ENCODE results near the gene PARN. TPM values are rescaled to one million over a fixed set of nuclear protein-coding genes. Genes with fewer than 3 reads are reported as not detected.

PARN gene
- total and polyA plus RNA-seq, 9 of the 15 experiments (the other 6 are each of a cell fraction or from before 2014, with no cell fraction given), result 9.6 to 51.3 (median 40.4) TPM

GRCh38 chr16:14486520-14487303 lies 143.3 kb downstream of the PARN start (continued):
- no peak for TF ChIP-seq GTF2B (IDR thresholded peaks at IDR 0.05; ENCODE audit: extremely low read depth, insufficient read length)
- TF ChIP-seq E2F5 (CRISPR knock-in tag; IDR thresholded peaks at IDR 0.05), result no peak
- TF ChIP-seq CHD1 (IDR thresholded peaks at IDR 0.05; ENCODE audit: low read length), result no peak
- TF ChIP-seq NRF1 (conservative IDR thresholded peaks at IDR 0.05 in 1 of 2, IDR thresholded peaks at IDR 0.05 in 1 of 2), result peak in 1 of 2 experiments; percentile 25; a peak in 1 of 4 replicates
- no peak for TF ChIP-seq FOXP1 (CRISPR knock-in tag; IDR thresholded peaks at IDR 0.05)
- peak; percentile 15; the same call in 1 of the 2 replicates for TF ChIP-seq ARID3A (IDR thresholded peaks at IDR 0.05; ENCODE audit: borderline replicate concordance, low read depth, low read length)
- no peak for TF ChIP-seq CXXC5 (CRISPR knock-in tag; IDR thresholded peaks at IDR 0.05)
- TF ChIP-seq SETDB1 (IDR thresholded peaks at IDR 0.05; ENCODE audit: low read length), result no peak
- TF ChIP-seq MCM5 (IDR thresholded peaks at IDR 0.05; ENCODE audit: low read depth), result no peak
- 0 out of 2 replicates have a peak, but pooled peaks have one; percentile 32 for TF ChIP-seq HBP1 (CRISPR knock-in tag; IDR thresholded peaks at IDR 0.05)

Measured in K562 (cell line).